Activated CD4-positive, alpha-beta T cell treated with anti-CD3 and anti-CD28 coated beads for 24 hours (primary cell): Measurements from ENCODE around the gene STOX2.
A peak's percentile ranks its signal among the peaks of the same experiment; 100 is the strongest.

Experiments
- DNase-seq, 2 donors: peaks; one replicate each; pipeline ENCODE4 v3.0.0-alpha.2; 2020; ENCODE audit warnings: low read depth in 2 of 2

STOX2 gene

DNA sequence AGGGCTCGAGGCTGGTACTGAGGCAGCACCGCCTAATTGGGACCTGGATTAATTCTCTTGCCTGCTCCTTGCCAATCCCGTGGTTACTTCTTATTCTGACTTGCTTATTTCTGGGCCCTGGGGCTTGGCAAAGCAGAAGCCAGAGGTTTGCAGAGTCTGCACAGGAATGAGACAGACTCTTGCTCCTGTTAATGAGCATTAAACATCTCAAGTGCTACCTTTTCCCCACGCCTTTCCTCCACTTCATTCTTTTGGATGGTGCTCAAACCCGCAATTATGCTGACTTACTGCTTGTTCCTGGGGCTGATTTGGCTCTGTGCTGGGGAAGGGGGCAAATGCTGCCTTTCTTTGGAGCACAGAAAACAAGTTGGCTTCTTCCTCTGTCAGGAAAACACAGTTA is 16.5 kb upstream of the STOX2 start:
- DNase-seq, result no peak

DNA sequence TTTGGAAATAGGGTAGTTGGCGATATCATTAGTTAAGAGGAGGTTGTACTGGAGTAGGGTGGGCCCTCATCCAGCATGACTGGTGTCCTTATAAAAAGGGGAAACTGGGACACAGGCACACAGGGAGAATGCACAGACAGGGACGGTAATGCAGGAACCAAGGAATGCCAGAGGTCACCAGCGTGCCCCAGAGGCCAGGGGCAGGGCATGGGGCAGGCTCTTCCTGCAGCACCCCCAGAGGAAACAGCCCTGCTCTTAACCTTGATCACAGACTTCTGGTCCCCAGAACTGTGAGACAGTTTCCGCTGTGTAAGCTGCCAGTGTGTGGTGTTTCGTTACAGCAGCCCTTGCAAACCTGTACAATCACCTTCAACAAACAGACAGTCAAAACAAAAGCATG is 15.9 kb upstream of the STOX2 start:
- DNase-seq, result no peak

DNA sequence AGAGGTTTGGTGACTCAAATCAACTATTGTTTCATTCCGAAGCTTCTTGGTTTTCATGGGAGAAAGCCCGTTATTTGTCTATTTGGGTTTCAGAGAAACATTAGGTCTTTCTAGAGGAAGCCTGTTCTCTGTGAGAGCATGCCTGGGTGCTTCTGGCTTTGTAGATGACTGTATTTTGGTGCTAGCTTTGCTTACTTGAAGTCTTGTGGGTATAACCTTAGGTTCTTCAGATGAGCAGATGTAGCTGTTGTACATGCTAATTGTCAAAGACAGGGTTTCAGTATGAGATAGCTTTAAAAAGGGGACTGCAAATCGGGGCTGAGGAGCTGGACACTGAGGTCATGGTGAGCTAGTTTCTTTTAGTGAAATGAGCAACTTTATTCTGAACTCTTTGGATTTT is 7.9 kb upstream of the STOX2 start:
- DNase-seq, result no peak

DNA sequence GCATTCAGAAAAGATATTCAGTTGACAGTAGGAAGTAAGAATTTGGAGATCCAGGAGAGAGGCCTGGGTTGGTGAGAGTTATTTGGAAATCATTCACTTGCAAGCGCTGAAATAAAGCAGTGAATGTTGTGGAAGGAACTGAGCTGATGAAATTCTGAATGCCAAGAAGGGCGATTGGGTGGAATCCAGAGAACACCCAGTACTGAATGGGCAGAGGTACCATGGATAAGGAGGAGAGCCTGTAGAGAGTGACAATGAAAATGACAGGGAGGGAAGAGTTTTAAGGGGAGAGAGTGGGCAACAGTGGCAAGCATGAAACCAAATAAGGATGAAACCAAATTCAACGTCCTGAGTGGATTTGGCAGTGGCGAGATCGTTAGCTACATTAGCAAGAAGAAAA is 6.7 kb upstream of the STOX2 start:
- DNase-seq, result no peak

DNA sequence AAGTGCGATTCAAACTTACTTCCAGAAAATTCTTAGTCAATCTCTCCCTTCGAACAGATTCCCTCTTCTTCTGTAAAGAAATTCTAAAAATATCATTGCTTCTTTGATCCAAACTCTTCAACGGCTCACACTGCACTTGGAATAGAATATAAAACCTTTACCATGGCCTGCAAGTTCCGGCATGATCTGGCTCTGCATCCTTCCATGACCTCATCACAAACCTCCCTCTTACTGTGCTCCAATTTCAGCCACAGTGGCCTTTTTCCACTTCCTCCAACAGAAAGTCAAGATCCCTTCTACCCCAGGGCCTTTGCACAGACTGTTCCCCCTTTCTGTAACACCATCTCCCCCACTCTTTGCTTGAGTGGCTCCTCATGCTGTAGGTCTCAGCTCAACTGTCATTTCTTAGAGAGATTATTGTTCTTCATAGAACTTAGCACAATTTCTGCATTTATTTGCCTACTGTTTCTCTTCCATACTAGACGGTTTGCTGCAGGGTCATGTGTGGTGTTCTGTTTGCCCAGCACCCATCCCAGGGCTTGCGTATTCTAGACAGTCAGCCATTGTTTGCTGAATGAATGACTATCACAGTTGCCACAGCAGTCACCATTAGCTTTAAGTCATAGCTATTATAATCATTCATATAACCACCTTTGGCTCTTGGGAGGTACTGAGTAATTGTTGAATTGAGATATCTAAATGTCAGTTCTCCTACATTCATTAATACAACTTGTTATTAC is 1.9 kb upstream of the STOX2 start:
- no peak for DNase-seq

DNA sequence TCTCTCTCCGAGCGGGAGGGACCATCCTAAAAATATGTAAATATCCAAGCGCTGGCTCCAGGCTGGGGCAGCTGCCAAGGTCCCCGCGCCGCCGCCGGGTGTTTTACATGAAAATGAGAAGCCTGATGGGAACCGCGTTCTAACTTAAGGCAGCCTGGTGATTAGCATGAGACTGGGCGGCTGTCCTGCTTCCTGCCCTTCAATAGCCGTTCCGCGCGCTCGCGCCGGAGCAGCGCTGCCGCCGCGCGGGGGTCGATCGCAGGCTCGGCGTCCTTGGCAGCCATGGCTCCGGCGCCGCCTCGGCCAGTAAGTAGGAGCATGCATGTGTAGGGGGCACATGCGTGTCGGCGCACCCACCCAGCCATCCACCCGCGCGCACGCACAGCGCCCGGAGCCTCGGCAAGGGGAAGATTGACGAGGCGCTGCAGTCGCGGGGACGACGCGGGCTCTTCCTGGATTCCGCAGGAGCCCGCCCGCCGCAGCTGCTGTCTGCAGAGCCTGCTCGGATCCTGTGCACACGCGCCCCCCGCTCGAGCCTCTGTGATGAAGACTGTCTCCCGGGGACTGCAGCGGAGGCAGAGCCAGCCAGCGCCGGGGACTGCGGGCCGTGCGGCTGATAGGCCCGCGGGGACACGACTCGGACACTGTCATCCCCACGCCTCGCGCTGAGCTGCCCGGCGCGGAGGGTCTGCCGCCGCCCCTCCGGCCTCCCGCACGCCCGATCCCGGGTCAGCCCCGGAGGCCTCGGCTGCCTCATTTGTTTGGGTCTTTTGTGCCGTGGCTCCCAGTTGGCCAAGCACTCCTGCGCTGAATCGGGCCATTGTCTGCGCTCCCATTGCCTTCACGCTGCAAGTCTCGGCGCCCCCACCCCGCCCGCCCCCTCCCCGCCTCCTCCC is 734 bp downstream of the STOX2 start:
- DNase-seq, result peak in 1 of 2 donors; percentile 0

DNA sequence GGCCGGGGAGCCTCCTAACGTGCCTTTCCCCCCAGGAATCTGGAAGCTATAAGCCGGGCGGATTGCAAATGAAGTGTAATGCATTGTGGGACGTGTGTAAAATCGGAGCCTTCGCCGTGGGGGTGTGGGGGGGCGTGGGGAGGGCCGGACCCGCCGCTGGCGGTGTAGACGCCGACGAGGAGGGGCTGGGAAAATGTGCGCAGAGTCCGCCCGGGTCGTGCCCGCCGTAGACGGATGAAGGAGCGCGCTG is 1.3 kb downstream of the STOX2 start:
- no peak for DNase-seq

DNA sequence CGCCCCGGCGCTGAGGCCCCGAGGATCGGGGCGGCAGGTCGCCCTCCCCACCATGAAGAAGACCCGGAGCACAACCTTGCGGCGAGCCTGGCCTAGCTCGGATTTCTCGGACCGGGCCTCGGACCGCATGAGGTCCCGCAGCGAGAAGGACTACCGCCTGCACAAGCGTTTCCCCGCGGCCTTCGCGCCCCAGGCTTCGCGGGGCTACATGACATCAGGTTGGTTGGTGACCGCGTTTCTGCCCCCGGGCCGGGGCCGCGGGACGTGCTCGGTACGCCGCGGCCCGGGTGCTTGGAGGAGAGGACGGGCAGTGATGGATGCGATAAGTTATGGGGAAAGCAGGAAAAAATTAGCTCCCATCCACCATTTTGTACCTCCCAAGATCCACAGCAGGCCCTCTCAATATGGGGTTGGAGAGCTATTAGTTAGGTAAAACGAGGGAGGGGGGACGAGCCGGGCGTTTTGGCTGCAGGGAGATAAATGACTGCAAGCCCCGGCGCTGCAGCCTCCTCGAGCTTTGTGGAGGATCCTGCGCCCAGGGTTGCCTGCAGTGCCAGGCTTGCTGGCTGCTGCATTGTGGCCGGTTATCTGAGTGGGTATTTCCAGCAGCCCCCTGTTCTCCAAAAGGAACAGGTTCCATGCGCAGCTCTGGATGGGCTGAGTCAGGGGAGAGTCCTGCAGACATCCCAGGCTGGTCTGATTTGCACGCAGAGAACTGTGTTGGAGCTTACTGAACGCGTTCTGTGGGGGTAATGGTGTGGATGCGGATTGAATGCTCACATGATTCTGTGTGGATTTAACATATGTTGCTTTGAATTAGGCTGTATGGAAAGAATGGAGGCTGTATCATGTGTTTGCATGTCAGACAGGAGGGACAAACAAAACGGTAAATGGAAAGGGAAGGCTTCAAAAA is 1.9 kb downstream of the STOX2 start:
- DNase-seq, result peak in 1 of 2 donors; percentile 0

DNA sequence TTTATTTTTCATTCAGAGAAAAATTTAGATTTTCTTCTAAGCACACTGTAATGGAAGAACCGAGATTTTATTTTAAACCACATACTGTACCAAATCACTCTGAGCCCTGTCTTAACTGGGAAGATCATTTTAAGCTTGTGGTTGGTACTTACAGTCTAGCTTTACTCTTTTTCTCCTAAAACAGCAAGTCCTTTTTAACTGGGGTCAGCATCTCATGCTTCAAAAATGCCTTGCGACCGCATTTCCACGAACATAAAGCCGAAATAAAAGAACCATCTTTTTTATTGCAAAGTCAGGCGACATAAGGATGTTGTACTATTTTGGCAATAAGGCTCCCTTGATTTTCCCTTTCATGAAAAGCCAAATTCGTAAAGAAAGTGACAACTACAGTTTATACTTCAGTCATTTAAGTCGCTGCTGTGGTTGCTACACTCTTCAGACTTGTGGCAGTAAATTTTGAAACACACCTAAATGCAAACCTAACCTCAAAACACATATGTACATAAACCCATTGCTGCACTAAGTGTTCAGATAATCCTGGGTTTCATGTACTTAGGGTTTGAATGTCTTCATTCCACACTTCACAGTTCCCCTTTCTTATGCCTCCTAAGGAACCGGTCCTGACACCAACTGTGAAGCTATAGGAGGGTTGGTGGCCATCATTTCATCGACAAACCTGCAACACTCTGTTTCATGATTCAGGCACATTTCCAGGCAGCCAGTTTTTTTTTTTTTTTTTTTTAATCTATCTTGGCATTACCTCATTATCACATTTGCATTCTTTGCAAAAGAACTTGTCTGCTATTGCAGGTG is 3.0 kb downstream of the STOX2 start:
- DNase-seq, result no peak

DNA sequence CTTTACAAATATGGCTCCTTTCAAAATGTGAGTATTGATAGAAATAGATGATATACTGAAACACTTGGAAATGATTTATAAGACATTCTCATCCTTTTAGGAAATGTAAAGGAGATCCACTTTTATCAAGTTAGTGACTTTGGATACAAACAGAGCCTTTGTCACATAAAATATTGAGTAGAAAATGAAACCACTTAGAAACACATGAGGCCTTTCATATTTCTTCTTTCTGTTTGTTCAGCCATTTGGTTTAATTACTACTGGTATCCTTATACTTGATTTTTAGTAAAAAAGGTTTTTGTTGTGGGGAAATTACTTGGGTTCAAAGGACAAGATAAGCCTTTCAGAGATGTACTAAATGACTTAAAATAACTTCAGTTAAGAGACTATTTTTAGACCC is 4.1 kb downstream of the STOX2 start:
- DNase-seq, result no peak

DNA sequence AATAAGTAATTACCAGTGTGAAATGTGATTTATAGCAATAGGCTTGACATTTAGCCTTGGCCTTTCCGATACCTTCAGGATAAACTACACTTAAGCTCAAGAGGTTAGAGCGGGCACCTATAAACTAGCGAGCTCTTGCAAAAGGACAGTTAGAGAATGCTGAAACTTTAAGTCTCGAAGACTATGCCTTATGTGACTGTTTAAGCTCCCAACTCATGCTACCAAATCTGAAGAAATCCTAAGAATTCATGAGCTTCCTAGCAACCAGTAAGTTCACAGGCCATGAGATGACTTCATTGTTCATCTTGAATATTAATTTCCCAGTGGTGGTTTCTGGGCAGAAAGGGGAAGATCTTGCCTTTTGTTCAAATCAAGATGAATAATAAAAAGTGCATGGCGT is 4.7 kb downstream of the STOX2 start:
- no peak for DNase-seq

DNA sequence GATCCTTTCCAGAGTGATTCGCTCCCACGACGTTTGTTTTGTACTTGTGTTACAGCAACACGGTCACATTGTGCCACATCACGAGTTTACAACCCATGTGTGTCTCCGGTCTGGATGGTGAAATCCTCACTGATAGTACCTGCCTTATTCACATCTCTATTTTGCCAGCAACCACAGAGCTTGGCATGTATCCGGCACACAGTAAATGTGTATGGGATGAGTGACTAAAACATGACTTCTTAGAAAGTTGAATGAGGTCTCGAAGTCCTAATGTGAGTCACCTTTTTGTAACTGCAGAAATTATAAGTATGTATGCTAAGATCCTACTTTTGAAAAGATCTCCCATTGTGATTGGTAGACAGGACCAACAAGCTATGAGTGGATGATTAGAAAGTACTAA is 7.5 kb downstream of the STOX2 start:
- no peak for DNase-seq

DNA sequence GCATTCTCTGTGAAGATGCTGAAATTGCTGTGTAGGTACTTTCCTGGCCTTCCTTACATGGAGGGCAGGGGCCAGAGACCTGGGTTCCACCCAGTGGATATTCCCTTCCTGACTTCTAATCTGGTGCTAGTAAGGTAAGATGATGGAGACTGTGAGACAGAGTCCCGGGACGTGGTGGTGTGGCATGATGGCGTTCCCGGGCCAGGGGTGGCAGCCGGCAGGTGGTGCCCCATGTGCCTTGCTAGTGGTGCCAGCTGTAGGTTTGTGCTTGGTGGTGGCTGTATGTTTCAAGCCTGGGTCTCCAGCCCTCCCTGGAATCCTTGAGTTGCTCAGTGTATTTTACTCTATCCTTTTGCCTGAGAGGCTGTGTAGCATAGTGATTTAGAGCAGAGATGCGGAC is 10.9 kb downstream of the STOX2 start:
- no peak for DNase-seq

DNA sequence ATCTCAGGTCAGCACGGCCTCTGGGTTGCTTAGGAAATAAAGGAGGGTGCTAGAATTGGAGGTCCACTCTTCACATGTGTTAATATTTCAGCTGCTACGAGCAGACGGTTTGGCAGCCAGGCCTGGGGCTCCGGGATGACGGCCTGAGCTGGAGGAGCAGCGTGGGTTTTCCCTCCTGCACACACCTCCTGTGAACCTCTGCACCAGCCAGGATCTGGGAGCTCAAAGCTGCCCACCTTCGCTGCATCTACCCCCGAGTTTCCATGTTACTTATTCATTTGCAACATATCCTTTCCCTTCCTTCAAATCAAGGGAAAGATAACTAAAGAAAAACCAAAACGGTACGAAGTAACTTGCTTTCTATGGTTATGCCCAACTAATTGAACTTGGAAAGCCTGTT is 13.6 kb downstream of the STOX2 start:
- DNase-seq, result no peak

DNA sequence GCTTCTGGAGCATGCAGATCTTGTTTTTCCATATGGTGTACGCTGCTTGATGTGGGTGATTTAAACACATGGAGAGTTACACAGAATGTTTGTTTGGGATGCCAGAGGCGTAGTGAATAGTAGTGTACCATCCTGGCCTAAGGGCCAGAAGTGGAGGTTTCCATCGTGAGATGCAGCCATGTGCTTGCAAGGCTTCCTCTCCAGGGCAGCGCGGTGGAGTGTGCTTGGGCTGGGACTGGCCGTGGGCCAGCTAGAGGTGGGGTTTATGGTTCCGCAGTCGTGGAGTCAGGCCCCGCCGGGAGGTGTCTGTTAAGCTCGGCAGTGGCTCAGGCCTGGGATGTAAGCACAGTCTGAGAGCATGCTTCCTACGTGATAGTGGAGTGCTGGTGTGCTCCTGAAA is 14.0 kb downstream of the STOX2 start:
- no peak for DNase-seq

DNA sequence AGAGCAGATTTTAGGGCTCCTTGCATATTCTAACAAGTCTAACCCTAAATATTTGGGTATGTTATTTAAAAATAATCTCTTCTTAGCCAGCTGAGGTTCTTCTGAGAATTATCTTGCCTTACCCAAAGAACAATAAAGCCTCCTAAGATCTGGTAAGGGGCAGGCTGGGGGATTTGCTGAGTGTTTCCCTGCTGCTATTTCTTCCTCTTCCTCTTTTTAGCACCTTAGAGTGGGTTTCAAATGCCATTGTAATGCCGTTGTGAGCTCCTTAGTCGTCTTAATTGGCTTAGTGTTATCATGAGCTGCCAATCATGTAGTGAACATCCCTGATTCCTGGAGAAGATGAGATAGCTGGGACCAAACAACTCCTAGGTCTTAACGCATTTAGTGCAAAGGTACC is 15.4 kb downstream of the STOX2 start:
- DNase-seq, result no peak

DNA sequence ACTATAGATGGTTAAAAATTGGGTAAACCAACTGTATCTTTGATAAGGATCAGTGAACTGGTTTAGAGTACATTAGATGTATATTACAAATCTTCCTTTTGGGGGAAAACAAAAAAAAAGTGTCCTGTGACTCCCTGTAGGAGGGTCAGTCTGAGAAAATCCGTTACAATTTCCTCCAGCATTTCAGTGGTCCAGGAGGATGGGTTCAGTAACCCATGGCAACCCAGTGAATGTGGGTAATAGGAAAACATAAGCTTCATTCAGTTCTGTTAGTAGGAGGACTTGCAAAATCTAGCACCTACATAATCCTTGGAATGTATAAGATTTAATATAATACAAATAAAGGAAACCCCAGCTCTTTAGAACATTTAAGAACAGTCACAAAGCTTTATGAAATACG is 16.2 kb downstream of the STOX2 start:
- DNase-seq, result no peak

DNA sequence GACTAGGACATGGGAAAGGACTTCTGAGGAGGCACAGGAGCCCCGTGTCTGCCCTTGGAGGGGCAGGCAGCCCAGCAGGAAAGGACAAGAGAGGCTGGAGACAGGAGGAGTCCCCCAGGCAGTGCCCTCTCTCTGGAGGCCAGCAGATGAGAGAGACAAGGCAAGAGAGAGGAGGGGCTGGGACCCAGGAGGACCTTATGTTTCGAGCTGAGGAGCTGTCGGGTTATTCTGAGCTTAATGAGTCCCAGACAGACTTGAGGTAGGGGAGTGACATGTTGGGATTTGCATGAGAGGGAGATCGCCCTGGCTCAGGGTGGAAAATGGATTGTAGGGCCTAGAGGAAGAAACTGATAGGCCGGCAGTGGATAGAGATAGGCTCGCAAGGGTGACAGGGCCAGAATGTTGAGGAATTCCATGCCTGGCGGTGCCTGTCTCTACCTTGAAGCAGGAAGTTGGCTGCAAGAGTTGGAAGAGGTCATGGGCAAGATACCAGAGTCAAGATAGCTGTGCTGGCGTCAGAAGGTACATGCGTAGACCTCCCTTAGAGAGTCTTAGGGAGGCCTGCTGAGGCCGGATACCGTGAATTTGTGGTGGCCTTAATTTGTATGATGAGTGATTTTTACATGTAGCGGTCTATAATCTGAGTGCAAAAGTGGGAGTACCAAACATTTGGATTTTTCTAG is 19.4 kb downstream of the STOX2 start:
- DNase-seq, result no peak

DNA sequence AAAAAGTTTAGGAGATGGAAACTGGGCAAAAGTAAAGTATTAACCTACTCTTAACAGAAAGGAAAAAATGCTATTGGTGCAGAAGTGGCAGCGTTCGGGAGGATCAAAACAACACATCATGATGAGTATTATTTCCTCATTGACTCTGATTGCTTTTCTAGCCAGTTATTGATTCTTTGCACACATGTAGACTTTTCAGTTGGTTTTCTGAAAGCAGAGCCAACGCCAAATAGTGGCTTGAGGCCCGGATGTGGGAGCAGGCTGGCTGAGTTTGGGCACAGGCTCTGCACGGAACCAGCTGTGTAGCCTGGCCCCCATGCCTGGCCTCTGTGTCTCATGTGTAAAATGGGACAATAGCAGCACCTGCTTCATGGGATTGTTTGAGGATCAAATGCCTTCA is 21.8 kb downstream of the STOX2 start:
- DNase-seq, result no peak

DNA sequence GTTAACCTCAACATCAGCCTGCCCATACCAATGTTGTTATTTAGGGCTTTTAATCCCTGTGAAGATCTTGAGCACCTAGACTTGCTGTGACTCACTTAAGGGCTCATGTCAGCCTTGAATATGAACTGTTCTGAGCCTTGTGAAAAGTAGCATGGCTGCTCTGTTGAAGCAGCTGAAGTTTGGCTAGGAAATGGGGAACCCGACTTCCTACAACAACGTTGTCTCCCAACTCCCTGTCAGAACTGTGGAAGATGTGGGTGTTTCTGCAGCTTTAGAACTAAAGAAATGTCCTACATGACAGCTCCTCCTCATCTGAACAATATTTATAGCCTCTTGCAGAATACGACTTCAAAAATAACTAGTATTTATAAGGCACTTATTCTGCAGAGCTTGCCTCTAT is 27.5 kb downstream of the STOX2 start:
- no peak for DNase-seq

DNA sequence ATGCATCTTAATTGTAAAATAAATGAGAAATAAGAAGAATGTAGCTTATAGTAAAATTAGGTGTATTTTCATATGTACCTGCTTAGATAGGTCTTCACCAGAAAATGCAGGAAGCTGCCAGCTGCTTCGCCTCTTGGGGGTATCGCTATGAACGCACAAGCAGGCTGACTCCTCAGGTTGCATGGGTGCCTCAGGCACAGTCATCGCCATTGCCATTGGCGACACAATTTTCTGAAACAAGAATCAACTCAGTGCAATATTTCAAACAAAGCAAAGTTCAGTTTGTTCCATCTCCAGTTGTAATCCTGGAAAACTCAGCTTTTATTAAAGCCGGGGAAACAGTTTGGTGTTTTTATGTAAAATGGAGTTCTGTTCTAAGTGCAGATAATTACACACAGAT is 29.7 kb downstream of the STOX2 start:
- DNase-seq, result no peak
